HG03575 (cell line): ENCODE measurements around the gene LGSN.
"Not testable (repeated sequence)": the region's sequence is repeated elsewhere in the genome, so short reads cannot be mapped to it uniquely, and the experiment has no call there.

Experiments
- ATAC-seq: cut with Tn5 transposase; IDR thresholded peaks from one replicate; pipeline ENCODE4 v1.9.1; 2021; ENCODE audit not compliant: unreplicated experiment, insufficient number of reproducible peaks, low FRiP score; ENCODE audit errors: extremely low read depth

The LGSN gene

GRCh38 chr6:63313111-63313510, 6.7 kb downstream of the LGSN start:
- ATAC-seq: no peak

- peak; percentile 59 for ATAC-seq
Observed at GRCh38 chr6:63307581-63308246, 12.1 kb downstream of the LGSN start.

GRCh38 chr6:63306420-63306819, 13.4 kb downstream of the LGSN start:
- ATAC-seq: no peak

GRCh38 chr6:63305277-63305676, 14.5 kb downstream of the LGSN start:
- ATAC-seq: no peak

GRCh38 chr6:63303476-63303875, 16.3 kb downstream of the LGSN start:
- ATAC-seq: no peak

DNA sequence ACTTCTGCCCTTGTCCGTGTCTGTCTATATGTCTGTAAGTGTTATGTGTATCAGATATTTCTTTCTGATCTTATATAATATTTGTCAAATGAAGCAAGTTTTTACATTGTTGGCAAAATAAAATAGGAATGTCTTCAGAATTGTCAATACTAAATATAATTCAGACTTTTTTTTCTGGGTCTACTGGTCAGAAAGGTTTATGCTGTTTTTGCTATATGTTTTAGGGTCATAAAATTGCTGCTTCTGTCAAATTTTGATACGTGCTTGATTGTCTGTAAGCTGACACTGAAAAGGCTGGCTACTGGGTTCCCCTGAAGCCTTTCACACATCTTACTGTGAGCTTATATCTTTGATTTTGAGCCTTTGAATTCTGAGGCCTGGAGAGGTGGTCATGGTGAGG, 20.1 kb downstream of the LGSN start:
- no peak for ATAC-seq

DNA sequence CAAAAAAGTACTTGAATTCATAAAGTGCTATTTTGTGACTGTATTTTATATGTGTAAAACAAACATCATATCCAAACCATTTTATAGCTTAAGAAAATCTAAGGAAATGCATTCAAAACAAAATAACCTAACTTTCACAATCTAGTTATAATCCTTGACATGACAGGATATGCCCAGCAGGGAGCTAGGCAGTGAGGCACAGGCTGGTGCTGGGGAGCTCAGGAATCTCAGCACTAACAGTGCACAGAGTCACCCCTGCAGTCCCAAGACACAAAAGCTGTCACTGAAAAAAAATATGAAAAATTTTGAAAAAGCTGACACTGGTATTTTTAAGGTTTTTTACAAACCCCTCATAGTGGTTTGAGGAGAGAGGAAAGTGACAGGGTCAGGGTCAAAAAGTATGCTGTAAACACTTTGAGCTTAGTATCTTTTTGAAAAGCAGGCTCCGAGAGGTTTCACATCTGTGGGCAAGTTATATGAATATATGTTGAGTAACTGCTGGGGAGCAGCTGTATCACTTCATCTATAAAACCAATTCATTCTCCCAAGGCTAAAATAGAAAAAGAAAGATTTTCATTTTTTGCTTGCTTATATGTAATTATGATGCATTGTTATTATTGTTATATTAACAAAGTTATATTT, 24.1 kb downstream of the LGSN start:
- no peak for ATAC-seq

GRCh38 chr6:63290492-63291058, 29.2 kb downstream of the LGSN start:
- no peak for ATAC-seq

GRCh38 chr6:63289269-63289872, 30.4 kb downstream of the LGSN start:
- no peak for ATAC-seq

- ATAC-seq: no peak
Observed at GRCh38 chr6:63280639-63281180, 39.1 kb downstream of the LGSN start.

- no peak for ATAC-seq
Observed at GRCh38 chr6:63278916-63279315, 40.9 kb downstream of the LGSN start.

- ATAC-seq: no peak
Observed at GRCh38 chr6:63275953-63276352, 43.8 kb downstream of the LGSN start.

GRCh38 chr6:63274795-63275430, 44.9 kb downstream of the LGSN start:
- not testable (repeated sequence) for ATAC-seq

DNA sequence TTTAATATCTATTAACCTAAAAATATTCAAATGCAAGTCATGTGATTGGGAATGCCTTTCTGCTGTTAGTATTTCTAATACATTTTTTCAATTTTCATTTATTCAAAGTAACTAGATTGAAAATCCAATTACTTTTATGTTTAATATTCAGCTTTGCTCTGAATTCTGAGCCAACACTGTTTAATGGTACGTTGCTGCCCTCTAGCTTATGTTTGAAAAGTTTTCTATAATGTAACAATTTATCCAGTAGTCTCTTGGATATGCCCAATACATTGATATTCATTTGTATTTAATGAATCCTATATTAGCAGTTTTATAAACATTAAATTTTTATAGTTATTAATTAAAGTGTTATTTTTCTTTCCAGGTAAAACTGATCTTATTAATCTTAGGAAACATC, 47.4 kb downstream of the LGSN start:
- no peak for ATAC-seq

- no peak for ATAC-seq
Observed at GRCh38 chr6:63269470-63269869, 50.3 kb downstream of the LGSN start.

DNA sequence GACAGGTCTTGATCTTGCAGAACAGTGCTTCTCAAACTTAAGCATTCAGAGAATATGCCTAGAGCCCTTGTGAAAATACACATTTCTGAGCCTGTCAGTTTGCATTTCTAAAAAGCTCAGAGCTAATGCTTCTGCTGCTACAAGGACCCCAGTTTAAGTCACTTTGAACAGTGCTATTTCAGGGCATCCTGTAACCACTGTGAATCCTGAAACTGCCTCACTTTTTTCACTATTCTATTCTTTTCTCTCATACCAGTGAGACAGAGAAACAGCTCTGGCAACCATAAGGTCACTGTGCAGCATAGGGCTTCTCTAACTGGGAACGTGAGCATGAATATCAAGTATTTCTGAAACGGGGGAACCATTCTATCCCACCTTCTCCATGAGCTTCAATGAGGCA, 51.2 kb downstream of the LGSN start:
- ATAC-seq: no peak

- no peak for ATAC-seq
Observed at GRCh38 chr6:63267828-63268227, 52.0 kb downstream of the LGSN start.

DNA sequence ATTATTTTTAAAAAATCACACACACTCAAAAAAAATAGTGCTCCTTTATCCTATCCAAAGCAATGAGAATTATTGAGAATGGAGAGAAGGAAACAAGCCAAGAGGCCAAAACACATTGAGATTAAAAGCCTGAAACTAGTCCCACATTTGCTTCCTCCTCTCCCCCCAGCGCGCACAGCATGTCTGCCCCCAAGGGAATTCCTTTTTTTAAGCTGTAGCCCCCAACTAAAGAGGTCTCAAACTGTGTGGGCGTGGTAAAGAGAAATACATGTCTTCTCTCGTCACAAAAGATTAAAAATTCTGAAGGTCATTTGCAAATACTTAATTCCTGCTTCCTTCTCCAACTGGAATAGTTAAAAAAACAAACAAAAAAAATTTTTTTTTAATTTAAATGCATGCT, 52.7 kb downstream of the LGSN start:
- no peak for ATAC-seq

DNA sequence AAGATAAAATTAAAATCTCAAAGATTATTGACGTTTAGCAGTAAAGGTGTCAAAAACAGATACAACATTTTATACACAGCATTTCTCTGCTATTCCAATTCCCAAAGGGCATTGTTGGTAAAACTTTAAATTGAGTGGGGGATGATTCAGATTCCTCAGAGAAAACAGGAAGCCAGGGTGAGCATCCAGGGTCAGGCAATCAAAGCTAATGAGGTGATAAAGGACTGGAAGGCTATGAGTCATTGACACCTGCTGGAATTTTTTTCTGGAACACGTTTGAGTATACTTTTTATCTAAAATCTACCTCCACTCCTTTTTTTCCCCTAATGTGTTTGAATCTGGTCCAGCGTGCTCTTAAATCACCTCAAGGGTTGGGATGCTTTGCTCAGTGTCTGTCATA, 56.3 kb downstream of the LGSN start:
- ATAC-seq: no peak
